Central memory CD4-positive, alpha-beta T cell (primary cell): ENCODE results near the gene PDE12.
"Not testable (repeated sequence)": the region's sequence is repeated elsewhere in the genome, so short reads cannot be mapped to it uniquely, and the experiment has no call there.

ENCODE experiments used
- DNase-seq: peaks from one replicate; pipeline ENCODE4 v3.0.0; 2022

The PDE12 gene

GRCh38 chr3:57587905-57588304 lies 31.8 kb downstream of the PDE12 start:
- DNase-seq = no peak

- no peak for DNase-seq
These were observed 36.2 kb downstream of the PDE12 start for GRCh38 chr3:57592306-57592705.

- no peak for DNase-seq
These were observed 38.1 kb downstream of the PDE12 start for GRCh38 chr3:57594144-57594543.

GRCh38 chr3:57594576-57594975 lies 38.5 kb downstream of the PDE12 start:
- DNase-seq = no peak

GRCh38 chr3:57596495-57597126 lies 40.5 kb downstream of the PDE12 start:
- peak; percentile 57 for DNase-seq

GRCh38 chr3:57597127-57597923 lies 41.3 kb downstream of the PDE12 start, which contains the start of gene ARF4:
ARF4 (minus strand) TSS chr3:57597344; CDS start chr3:57597140, 204 bp downstream.
- peak; percentile 100 for DNase-seq

GRCh38 chr3:57598765-57599360 lies 42.8 kb downstream of the PDE12 start:
- no peak for DNase-seq

GRCh38 chr3:57600195-57600594 lies 44.1 kb downstream of the PDE12 start:
- no peak for DNase-seq

GRCh38 chr3:57604971-57605370 lies 48.9 kb downstream of the PDE12 start:
- no peak for DNase-seq

- DNase-seq = no peak
These were observed 49.6 kb downstream of the PDE12 start for GRCh38 chr3:57605683-57606082.

GRCh38 chr3:57611870-57612269 lies 55.8 kb downstream of the PDE12 start:
- not testable (repeated sequence) for DNase-seq

- no peak for DNase-seq
These were observed 60.2 kb downstream of the PDE12 start for GRCh38 chr3:57616233-57616632.
